Caco-2 (cell line): ENCODE results near the gene HACD2. TPM values are rescaled to one million over a fixed set of nuclear protein-coding genes. Genes with fewer than 3 reads are reported as not detected.

Experiments used
- BruUV-seq: library from RNA; stranded (reverse); fragments of 400-500 nt; replicated peaks from 2 replicates; lab custom pipeline; 2021; lab: Mats Ljungman, UMichigan
- CTCF ChIA-PET: fragments of 300-600 bp; sonication (Branson Sonifier 250); formaldehyde crosslinking; loops from one replicate; lab custom pipeline; 2022; ENCODE audit warnings: antibody characterized with exemption; lab: Charles Lee
- POLR2A ChIA-PET: fragments of 300-600 bp; sonication (Branson Sonifier 250); formaldehyde crosslinking; loops from one replicate; lab custom pipeline; 2022; ENCODE audit warnings: antibody characterized with exemption; lab: Charles Lee
- DNase-seq, 2 experiments: peaks; one replicate each; pipeline versions ENCODE4 v3.0.0 to v3.0.0-alpha.2; 2020 to 2022
- H3K27me3 ChIP-seq: replicated peaks from 2 replicates; pipeline ENCODE4 v1.6.0; 2011; ENCODE audit warnings: low read length; ENCODE audit not compliant: control insufficient read depth, insufficient read depth
- H3K36me3 ChIP-seq: 2 replicates; pipeline ENCODE4 v1.5.1; 2011; ENCODE audit warnings: low read length; ENCODE audit not compliant: control insufficient read depth, insufficient read depth
- H3K4me1 ChIP-seq: fragments of 250-450 bp; sonication (Bioruptor Pico); 2 replicates; pipeline ENCODE4 v1.5.1; 2020; ENCODE audit warnings: mild to moderate bottlenecking
- H3K4me3 ChIP-seq: 2 replicates; pipeline ENCODE4 v1.5.1; 2011; ENCODE audit warnings: low read depth, mild to moderate bottlenecking, control low read depth, low read length
- H3K9me3 ChIP-seq: fragments of 250-450 bp; sonication (Bioruptor Pico); 2 replicates; pipeline ENCODE4 v1.5.1; 2020; ENCODE audit warnings: mild to moderate bottlenecking, moderate library complexity
- H3K27ac Mint-ChIP-seq: one replicate; pipeline ENCODE4 v1.8.0; 2022; ENCODE audit warnings: mixed read lengths; ENCODE audit not compliant: unreplicated experiment
- H3K27me3 Mint-ChIP-seq: one replicate; pipeline ENCODE4 v1.8.0; 2022; ENCODE audit warnings: mixed read lengths; ENCODE audit not compliant: insufficient read depth, unreplicated experiment
- H3K36me3 Mint-ChIP-seq: one replicate; pipeline ENCODE4 v1.8.0; 2022; ENCODE audit warnings: mild to moderate bottlenecking, mixed read lengths; ENCODE audit not compliant: insufficient read depth, unreplicated experiment
- H3K4me1 Mint-ChIP-seq: one replicate; pipeline ENCODE4 v1.8.0; 2022; ENCODE audit warnings: low read depth, mixed read lengths; ENCODE audit not compliant: unreplicated experiment
- H3K4me3 Mint-ChIP-seq: one replicate; pipeline ENCODE4 v1.8.0; 2022; ENCODE audit warnings: mild to moderate bottlenecking, moderate library complexity, mixed read lengths; ENCODE audit not compliant: unreplicated experiment
- H3K9me3 Mint-ChIP-seq: one replicate; pipeline ENCODE4 v1.8.0; 2022; ENCODE audit warnings: mixed read lengths; ENCODE audit not compliant: unreplicated experiment
- intact Hi-C: fragments of 100-400 bp; cut with micrococcal nuclease; formaldehyde crosslinking; loops from one replicate; pipeline ENCODE4 v1.10.0; 2022; ENCODE audit not compliant: unreplicated experiment
- total RNA-seq: library from RNA; stranded (reverse); gene quantifications from 2 replicates; pipeline ENCODE4 v1.2.3, GENCODE V29; 2022
- TF ChIP-seq, protein P1 (sequence below), 2 experiments: fragments of 200-600 bp in 1 of 2; IDR thresholded peaks; 1 replicate in 1 of 2; 2 replicates in 1 of 2; pipeline versions ENCODE4 v1.5.1 to v1.8.0; 2011 to 2022; ENCODE audit warnings: antibody characterized with exemption in 1 of 2, control low read depth in 1 of 2, inconsistent platforms in 1 of 2, low read depth in 1 of 2, low read length in 1 of 2, mild to moderate bottlenecking in 1 of 2, moderate library complexity in 1 of 2; ENCODE audit not compliant: insufficient read depth in 1 of 2, severe bottlenecking in 1 of 2, unreplicated experiment in 1 of 2

Gene HACD2
- total RNA-seq, 1 experiment from 2014 or later = 92.5 TPM

DNA sequence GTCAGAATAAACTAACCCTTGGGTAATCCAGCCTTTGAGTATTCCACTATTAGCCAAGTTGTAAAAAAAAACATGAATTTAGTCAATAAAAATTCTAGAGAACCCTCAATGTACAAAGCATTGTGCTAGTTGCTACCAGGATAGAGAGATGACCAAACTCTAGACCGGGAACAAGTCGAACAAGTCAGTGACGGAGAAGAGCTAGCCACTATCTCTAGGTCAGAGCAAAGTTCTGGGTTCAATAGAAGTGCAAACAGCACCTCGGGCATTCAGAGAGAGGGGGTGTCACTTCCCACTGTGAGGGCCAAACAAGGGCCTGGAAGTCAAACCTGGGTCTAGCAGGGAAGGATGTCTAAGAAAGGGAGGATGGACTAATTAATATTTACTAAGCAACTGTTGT, 133.7 kb downstream of the HACD2 start:
- CTCF ChIA-PET = interaction anchor here (1.0 kb wide), 1 partner anchor 38 kb away, joined by 6 read pairs; no protein-coding TSS in a partner anchor
- intact Hi-C loops = loop anchor here (1.0 kb wide), 1 partner anchor 38 kb away; no protein-coding TSS in a partner anchor

DNA sequence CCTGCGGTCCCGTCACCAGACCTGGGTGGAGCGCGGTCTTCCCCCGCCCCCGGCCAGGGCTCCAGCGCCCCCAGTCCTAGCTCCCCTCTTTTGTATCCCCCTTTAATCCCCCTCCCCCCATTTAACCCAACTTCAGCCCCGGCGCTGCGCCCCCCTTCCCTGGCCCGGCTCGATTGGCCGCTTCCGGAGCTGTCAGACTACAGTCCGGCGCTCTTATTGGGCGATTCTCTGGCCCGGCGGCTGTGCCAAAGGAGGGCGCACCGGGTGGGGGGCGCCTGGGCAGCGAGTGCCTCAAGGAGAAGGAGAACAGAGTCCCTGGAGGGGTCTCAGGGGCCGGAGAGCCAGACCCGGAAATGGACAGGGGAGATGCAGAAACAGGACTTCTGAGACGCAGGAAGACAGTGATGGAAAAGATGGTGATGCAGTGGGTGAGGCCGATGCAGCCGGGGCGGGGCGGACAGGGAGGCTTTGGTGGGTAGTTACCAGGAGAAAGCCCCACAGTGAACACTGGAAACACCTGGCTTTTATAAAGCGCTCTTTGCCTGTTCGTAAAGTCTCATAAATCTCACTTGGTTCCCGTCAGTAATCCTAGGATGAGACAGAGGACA, 134.8 kb downstream of the HACD2 start:
- Mint-ChIP-seq H3K27me3 (peaks cover 6% of the 10 kb centered on the region), H3K9me3 (no peaks in the 10 kb centered on the region), H3K4me1 (peaks cover 7% of the 10 kb centered on the region), H3K4me3 (peak overlapping the region; percentile 62), H3K27ac (no peak overlapping the region), H3K36me3 (no peaks in the 10 kb centered on the region)
- TF ChIP-seq, protein P1, sequence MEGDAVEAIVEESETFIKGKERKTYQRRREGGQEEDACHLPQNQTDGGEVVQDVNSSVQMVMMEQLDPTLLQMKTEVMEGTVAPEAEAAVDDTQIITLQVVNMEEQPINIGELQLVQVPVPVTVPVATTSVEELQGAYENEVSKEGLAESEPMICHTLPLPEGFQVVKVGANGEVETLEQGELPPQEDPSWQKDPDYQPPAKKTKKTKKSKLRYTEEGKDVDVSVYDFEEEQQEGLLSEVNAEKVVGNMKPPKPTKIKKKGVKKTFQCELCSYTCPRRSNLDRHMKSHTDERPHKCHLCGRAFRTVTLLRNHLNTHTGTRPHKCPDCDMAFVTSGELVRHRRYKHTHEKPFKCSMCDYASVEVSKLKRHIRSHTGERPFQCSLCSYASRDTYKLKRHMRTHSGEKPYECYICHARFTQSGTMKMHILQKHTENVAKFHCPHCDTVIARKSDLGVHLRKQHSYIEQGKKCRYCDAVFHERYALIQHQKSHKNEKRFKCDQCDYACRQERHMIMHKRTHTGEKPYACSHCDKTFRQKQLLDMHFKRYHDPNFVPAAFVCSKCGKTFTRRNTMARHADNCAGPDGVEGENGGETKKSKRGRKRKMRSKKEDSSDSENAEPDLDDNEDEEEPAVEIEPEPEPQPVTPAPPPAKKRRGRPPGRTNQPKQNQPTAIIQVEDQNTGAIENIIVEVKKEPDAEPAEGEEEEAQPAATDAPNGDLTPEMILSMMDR (IDR thresholded peaks at IDR 0.05; ENCODE audit: insufficient read depth in 1 of 2, low read depth in 1 of 2, low read length in 1 of 2, severe bottlenecking in 1 of 2, unreplicated experiment in 1 of 2) = no peak
- BruUV-seq = no TSS peak
- Histone ChIP-seq H3K27me3 (no peaks in the 10 kb centered on the region; the same call in 1 of the 2 replicates), H3K4me3 (peak overlapping the region; percentile 52), H3K4me1 (peaks cover 28% of the 10 kb centered on the region), H3K36me3 (no peaks in the 10 kb centered on the region), H3K9me3 (no peaks in the 10 kb centered on the region)
- DNase-seq = no peak
- POLR2A ChIA-PET = no interaction called here
- intact Hi-C loops = loop anchor here (5.0 kb wide), 1 partner anchor 43 kb away; no protein-coding TSS in a partner anchor
- CTCF ChIA-PET = interaction anchor here (1.0 kb wide), 1 partner anchor 39 kb away, joined by 6 read pairs; no protein-coding TSS in a partner anchor

More for the DNA sequence above, 133.7 kb downstream of the HACD2 start:
- Mint-ChIP-seq H3K27ac (no peak overlapping the region), H3K4me1 (peaks cover 7% of the 10 kb centered on the region), H3K9me3 (no peaks in the 10 kb centered on the region), H3K27me3 (peaks cover 4% of the 10 kb centered on the region), H3K4me3 (peak overlapping the region; percentile 62), H3K36me3 (no peaks in the 10 kb centered on the region)
- POLR2A ChIA-PET = interaction anchor here (0.5 kb wide), 1 partner anchor 41 kb away, joined by 3 read pairs; no protein-coding TSS in a partner anchor
- no TSS peak for BruUV-seq
- H3K4me3 ChIP-seq = no peak overlapping the region
- H3K36me3 ChIP-seq = no peaks in the 10 kb centered on the region
- DNase-seq = peak; percentile 66 to 79
- no peaks in the 10 kb centered on the region; the same call in 1 of the 2 replicates for H3K27me3 ChIP-seq
- H3K4me1 ChIP-seq = peaks cover 28% of the 10 kb centered on the region
- no peaks in the 10 kb centered on the region for H3K9me3 ChIP-seq
- TF ChIP-seq, protein P1 (IDR thresholded peaks at IDR 0.05; ENCODE audit: insufficient read depth in 1 of 2, low read depth in 1 of 2, low read length in 1 of 2, severe bottlenecking in 1 of 2, unreplicated experiment in 1 of 2) = no peak

DNA sequence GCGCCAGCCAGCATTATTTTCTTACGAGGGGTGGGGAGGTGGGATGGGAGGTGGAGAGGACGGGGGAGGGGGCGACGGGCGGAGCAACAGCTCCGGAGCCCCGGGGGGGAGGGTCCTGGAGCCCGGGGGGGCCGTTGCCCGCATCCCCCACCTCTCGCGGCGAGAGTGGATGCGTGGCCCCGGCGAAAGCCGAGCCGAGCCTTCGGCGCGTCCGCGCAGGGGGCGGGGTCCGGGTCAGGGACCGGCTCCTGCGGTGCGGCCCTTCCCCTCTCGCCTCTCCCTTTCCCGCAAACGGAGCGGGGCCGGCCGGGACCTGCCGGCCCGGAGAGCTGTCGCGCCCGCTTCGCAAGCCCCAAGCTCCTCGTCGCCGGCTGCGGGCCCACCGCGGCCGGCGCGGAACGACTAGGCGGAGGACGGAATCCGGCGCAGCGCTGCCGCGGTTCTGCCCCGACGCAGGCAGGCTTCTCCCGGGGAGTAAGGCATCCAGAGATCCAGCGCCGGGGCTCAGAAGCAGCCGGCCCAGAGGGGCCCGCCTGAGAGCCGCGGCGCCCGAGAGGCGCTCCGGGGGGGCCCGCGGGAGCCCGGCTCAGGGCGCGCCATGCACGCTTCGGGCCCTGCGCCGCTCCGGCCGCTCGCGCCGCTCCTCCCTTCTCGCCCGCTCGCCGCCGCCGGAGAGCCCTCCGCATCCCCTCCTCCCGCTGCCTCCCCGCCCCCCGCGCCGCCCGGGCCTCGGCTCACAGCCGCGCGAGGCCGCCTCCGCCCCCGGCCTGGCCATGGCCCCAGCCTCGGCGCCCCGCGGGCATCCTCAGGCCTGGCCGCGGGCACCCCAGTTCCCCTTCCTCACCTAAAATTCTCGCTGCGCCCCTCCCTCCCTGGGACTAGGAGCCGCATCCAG, 135.5 kb downstream of the HACD2 start:
- CTCF ChIA-PET = interaction anchor here (0.6 to 1.2 kb wide), 4 partner anchors 9 to 1578 kb away, joined by 3 to 6 read pairs (median 4); no protein-coding TSS in a partner anchor
- TF ChIP-seq, protein P1 (IDR thresholded peaks at IDR 0.05; ENCODE audit: insufficient read depth in 1 of 2, low read depth in 1 of 2, low read length in 1 of 2, severe bottlenecking in 1 of 2, unreplicated experiment in 1 of 2) = no peak

More for the DNA sequence above, 135.5 kb downstream of the HACD2 start:
- no peaks in the 10 kb centered on the region for H3K36me3 Mint-ChIP-seq
- no peaks in the 10 kb centered on the region for H3K9me3 ChIP-seq
- H3K27ac Mint-ChIP-seq = no peak overlapping the region
- intact Hi-C loops = loop anchor here (5.0 kb wide), 1 partner anchor 42 kb away; no protein-coding TSS in a partner anchor
- peaks cover 28% of the 10 kb centered on the region for H3K4me1 ChIP-seq
- no peaks in the 10 kb centered on the region for H3K36me3 ChIP-seq
- DNase-seq = peak in 1 of 2 experiments; percentile 37
- no peaks in the 10 kb centered on the region; the same call in 1 of the 2 replicates for H3K27me3 ChIP-seq
- peak overlapping the region; percentile 52 for H3K4me3 ChIP-seq
- H3K4me3 Mint-ChIP-seq = peak overlapping the region; percentile 62
- peaks cover 7% of the 10 kb centered on the region for H3K4me1 Mint-ChIP-seq
- peaks cover 6% of the 10 kb centered on the region for H3K27me3 Mint-ChIP-seq
- no peaks in the 10 kb centered on the region for H3K9me3 Mint-ChIP-seq
- POLR2A ChIA-PET = interaction anchor here (0.5 kb wide), 1 partner anchor 39 kb away, joined by 3 read pairs; no protein-coding TSS in a partner anchor
- BruUV-seq = no TSS peak
